GM21526 (cell line): Measurements from ENCODE around the gene RER1.
A peak's percentile ranks its signal among the peaks of the same experiment; 100 is the strongest.

Experiments
- ATAC-seq: cut with Tn5 transposase; IDR thresholded peaks from one replicate; pipeline ENCODE4 v1.9.1; 2021; ENCODE audit warnings: moderate library complexity; ENCODE audit not compliant: unreplicated experiment, low FRiP score

The RER1 gene

DNA sequence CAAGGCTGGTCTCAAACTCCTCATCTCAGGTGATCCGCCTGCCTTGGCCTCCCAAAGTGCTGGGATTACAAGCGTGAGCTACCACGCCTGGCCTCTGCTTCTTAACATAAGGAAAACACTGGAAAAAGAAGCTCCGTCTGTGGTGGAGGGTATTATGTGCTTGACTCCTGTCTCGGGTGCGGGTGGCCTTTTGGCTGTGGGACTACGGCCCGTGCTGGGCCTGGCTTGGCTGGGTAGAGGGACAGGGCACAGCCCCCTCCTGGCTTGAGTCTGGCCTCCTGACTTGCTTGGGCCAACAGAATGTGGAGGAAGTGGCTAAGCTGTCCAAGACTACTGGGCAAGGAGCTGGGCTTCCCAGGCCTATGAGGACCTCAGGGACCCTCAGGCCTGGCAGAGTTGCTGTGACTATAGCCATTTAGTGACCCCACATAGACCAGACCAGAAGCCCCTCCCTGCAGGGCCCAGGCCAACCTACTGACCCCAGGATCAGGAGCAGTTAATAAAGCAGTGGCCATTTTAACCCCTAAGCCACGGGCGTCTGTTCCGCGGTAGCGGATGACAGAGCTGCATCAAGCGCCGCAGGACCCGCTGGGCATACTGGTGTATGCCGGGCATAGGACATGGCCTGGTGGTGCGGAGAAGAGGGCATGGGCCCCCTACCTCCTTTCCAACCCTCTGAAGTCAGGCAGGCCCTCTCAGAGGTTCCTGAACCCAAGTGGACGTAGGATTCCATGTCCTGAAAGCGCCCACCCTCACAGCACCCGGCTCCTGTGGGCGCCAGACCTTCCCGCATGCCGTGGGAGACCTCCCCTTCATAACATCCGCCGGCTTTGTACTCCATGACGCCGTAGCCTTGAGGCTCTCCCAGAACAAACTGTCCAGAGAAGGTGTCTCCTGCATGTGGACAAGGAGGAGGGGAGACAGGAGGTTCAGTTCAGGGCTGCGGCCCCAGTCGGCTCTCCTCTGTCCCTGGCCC, 4.7 kb upstream of the RER1 start:
- no peak for ATAC-seq

DNA sequence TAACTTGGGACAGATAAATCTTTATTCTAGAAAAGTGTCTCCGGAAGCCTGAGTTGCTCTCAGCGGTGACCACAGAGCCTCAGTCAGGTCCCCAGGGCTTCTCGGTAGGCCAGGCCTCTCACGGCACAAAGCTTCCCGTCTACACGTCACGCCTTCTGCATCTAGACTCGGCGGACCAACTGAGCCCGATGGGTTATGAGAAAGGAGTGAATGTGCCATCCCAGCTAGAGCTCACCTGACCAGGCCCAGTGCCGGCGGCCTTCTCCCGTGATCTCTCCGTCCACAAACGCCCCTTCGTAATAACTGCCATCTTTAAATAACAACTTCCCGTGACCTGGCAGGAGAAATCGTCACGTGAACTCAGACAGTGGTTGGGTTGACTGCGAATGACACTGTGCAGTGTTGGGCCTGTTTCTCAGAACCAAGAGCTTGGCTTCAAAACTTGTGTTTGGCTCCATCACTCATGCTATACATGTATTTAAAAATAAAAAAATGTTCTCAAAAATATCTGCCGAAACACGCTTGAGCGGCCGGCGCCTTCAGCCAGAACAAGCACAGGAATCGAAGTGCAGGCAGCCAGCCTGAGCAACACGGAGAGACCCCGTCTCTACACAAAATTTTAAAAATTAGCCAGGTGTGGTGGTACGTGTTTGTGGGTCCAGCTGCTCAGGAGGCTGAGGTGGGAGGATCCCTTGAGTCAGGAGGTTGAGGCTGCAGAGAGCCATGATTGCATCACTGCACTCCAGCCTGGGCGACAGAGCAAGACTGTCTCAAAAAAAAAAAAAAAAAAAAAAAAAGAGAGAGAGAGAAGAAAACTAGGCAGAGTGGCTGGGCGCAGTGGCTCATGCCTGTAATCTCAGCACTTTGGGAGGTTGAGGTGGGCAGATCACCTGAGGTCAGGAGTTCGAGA, 3.4 kb upstream of the RER1 start:
- ATAC-seq, result no peak

DNA sequence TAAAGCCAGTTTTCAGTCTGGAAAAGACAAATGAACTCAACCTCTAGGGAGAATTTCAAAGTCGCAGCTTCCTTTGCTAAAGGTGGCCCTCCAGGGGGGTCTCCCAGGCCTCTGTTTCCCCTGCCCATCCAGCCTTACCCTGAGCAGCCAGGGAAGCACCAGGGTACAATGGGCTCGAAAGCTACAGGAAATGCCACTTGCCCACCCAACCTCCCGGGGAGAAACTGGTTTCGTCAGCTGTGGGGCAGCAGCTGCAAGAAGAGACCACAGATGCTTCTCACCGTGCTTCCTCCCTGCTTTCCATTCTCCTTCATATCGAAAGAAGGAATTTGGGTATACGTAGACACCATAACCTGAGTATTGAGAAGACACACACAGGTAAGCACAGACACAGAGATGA, 2.0 kb upstream of the RER1 start:
- ATAC-seq, result no peak

DNA sequence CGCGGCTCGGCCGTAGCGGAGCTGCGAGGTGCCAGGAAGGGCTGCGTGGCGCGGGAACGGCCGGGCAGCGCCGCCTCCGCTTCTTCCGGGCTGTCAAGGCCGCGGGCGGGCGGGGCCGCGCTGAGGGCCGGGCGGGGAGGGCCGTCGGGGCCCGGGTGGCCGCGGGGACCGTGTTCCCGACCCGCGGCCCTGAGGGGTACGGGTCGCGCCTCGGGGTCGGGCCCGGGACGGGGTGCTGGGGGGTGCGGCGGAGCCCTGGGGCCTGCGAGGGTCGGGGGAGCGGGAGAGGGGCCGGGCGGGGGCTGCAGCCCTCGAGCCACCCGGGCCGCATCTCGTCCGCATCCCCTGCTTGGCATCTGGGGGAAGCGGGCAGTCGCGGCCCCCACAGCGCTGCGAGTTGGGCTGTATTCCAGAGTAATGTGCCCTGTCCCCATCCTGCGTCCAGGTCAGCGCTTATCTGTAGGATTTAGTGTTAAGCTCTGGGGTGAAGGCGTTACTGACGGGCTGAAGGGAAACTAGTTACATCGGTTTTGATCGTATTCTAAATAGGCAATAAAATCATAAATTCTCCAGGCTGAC, 379 bp downstream of the RER1 start:
- ATAC-seq, result peak; percentile 4

DNA sequence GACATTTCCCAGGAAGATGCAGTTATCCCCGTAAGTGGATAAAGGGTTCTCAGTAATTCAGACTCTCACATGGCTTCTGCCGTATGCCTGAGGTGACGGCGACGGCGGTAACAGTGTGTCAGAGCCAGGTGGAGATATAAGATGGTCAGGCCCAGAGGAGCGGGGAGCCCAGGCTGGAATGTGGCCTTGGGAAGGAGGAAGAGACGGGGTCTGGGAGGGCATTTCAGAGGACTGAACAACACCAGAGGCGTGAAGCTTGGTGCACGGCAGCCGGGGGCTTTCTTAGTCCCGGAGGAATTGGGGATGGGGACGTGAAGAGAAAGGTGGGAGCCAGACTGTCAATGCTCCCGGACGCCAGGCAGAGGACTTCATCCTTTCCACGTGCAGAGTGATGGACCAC, 1.0 kb downstream of the RER1 start:
- ATAC-seq, result no peak

DNA sequence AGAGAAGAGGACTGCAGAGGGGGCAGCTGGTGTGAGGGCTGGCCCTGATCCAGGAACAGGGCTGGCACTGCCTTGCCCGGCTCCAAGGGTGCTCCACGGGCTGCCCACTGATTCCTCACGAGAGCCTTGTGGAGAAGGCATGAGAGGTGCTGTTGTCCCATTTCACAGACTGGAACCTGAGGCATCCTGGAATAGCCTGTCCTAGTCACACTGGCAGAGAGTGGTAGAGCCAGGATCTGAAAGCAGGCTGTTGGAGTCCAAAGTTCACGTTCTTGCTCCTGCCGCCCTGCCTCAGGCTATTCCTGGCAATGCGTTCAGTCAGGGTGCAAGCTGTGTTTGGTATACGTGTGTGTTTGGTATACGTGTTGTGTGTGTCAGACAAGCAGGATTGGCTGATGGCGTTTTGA, 1.8 kb downstream of the RER1 start:
- ATAC-seq, result no peak

DNA sequence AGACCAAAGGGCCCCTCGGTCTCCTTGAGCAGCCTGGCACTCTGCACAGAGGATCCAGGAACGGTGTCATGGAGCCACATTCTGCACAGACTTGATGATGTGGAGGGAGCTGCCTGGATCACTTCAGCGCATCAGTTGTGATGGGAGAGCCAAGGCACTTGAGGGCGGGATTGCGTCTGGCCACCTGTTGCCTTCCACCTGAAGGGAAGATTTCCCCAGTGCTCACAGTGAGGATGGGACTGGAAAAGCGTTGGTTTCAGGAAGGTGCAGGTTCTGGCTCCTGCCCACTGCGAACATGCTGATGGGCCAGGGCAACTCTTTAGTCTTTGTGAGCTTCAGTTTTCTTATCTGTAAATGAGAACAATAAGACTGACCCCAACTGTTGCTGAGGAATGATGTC, 2.6 kb downstream of the RER1 start:
- no peak for ATAC-seq

DNA sequence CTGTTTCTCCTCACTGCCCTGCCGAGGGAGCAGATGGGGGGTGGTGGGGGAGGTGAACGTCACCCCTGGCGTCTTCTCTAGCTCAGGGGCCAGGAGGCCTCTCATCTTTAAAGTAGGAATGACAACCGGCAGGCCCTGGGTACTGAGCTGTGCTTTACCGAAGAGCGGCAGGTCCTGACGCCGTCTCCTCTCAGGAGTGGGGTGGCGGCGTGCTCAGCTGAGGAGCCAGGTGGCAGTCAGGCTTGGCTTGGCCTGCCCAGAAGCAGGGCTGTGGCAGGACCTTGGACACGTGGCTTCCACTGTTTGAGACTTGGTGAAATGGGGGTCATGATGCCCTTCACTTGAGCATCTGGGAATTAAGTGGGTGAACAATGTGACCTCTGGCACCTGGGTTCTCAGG, 3.1 kb downstream of the RER1 start:
- no peak for ATAC-seq

DNA sequence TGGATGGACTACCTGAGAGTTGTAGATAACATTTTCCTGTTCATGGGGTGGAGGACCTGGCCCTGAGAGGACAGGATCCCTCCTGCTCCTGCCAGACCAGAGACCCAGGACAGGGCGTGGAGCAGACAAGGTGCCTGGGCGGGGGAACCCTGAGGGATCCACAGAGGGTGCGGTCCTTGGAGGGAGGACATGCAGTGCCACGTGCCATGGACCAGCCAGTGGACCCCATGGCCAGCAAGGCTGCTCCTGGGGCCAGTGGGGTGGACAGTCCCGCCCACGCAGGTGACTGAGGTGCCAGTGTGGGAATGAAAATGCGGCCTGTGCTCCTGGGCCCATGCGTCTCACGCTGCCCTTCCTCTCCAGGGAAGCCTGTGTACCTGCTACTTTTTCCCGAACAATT, 3.6 kb downstream of the RER1 start:
- no peak for ATAC-seq

DNA sequence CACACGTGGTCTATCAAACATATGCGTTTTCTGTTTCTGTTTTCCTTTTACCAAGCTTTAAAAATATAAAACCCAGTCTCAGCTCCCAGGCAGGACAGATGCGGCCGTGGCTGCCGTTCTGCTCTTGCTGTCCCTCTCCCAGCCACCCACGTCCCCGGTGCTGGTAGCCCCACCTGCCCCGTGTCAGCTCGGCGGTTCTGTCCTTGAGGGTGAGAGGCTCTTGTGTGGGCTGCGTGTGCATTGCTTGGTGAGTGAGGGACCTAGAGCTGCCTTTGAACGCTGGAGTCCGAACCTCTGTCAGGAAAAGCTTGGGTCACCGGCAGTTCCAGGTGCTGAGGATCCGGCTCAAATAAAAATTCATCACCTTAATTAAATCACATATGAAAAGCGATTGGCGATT, 4.4 kb downstream of the RER1 start:
- ATAC-seq, result no peak

DNA sequence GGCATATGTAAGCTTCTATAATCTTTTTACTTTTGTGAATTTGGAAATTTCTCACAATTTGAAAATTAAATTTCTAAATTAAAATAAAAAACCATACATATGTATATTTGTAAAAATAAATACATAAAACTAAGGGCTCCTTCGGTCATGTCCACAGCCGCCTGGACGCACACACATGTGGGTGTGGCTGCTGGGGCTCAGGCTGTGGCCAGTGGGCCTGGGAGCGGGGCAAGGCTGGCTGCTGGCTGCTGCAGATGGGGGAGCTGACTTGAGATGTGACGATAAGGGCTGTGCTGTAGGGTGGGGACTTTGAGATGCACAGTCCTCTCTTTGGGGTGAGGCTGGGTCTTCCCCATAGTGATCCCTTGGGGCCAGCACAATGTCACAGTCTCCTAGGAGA, 4.8 kb downstream of the RER1 start:
- ATAC-seq, result no peak

DNA sequence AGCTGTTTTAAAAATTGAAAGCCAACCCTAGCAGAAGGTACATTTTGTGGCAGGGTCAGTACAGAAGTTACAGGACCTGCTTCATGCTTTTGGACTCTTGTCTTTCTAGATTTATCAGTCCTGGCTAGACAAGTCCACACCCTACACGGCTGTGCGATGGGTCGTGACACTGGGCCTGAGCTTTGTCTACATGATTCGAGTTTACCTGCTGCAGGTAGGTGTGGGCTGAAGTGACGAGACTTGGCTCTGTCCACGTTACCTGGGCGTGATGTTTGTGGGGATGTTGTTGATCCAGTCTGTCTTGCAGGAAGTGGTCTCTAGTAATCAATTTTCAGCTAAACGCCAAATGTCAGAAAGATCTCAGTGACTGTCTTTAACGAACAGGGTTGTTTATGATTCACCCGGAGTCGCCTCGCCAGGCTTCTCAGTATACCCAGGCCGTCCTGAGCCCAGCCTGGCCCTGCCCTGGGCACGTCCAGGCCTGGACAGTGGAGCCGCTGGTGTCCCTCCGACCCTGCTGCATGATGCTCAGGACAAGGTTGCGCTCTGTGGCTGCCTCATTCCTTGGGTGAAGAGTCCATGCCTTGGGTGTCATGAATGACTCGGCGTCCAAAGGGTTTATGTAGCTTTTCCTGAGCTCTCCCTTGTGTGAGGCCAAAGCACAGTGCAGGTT, 5.5 kb downstream of the RER1 start:
- no peak for ATAC-seq

DNA sequence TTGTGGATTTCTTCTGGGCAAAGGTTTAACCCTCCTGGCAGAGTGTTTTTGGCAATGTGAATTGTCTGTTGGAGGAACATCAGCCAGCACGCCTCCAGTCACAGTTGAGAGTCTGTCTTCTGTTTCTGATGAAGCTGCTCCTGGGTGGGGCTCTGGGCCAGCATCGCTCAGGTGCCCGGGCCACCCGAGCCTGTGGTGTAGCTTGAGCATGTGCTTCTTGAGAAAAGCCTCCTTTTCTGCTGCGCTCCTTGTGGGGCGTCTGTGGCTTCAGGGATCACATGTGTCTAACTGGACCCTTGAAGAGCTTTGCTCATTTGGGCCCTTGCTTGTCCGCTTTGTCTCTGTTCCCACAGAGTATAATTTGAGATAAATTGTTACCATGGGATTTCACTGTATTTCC, 7.2 kb downstream of the RER1 start:
- ATAC-seq, result no peak

DNA sequence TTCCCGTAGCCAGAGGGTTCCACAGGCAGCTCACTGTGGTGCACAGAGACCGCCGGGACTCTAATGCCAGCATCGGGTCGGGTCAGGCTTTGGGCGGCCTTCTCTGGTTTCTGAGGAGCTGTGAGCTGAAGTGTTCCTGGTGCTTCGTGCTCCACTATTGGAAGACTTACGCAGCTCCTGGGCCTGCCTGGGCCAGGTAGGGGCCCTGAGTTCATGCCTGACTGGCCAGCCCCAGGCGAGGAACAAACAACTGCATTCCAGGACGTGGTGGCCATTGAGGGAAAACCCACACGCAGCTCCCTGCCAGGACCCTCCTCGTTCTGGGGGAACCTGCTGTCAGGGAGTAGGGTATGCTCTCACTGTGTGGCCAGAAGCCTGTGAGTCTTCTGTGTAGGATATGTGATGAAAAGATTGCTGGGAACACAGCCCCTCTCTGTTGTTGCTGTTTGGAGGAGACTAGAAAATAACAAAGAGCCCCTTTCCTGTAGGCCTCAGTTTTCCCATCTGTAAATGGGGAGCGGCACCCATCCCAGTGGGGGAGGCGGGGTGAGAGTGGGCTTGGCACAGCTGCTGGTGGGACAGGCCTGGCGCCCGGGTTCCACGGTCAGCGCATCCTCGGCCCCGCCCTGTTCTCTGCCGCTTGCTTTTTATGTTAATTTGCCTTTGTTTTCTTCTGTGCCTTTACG, 8.4 kb downstream of the RER1 start:
- ATAC-seq, result no peak

DNA sequence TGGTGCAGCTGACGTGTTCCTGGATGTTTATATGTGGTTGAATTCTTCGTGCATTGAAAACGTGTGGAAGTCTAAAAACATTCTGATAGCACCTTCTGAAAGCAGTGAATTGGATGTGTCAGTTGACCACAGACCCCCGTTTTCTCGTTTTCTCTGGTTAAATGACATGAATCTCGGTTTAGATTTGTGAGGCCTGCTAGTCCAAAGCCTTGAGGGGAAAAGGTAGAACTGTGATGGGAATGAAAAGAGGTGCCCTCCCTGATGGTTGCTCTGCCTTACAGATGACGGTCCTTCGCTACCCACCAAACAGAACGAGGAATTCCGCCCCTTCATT, 8.9 kb downstream of the RER1 start:
- no peak for ATAC-seq

DNA sequence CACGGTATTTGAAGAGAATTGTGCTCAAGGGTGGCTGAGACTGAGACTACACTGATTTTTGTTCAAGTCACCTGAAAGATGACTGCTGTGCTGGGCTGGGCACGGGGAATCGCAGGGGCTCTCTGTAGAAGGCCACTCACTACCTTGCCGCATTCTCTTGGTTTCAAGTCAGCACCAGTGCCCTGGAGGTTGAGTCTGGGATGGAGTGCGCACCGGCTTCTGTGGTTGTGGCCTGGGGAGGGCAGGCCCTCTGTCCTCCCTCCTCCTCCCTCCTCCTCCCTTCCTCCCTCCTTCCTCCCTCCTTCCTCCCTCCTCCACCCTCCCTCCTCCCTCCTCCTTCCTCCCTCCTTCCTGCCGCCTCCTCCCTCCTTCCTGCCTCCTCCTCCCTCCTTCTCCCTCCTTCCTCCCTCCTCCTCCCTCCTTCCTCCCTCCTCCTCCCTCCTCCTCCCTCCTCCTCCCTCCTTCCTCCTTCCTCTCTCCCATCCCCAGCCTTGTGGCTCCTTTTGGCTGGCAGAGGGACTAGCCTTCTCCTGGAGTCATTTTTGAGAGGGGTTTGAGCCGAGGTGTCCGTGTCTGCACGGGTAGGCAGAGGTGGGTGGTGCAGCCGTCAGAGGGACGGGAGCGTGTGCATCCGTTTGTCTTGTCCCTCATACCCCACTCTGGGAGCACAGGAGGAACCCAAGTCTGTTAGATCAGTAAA, 9.5 kb downstream of the RER1 start:
- no peak for ATAC-seq

DNA sequence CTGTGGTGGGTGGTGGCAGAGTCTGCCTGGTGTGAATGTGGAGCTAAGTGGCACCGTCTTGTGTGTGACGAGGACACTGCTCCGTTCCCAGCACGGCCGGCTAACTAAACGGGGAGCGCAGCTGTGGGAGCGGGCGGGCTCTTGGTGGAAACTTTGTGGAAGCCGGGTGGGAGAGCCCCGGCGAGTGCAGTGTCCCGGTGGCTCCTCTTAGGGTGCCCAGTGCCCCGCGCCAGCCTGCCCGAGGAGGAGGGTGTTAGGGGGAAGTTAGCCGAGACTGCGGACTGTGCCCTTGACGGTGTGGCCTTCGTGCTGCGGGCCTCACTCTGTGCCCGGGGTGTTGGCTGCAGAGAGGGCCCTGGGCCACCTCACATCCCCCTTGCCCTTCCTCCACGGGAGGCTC, 10.8 kb downstream of the RER1 start:
- no peak for ATAC-seq

DNA sequence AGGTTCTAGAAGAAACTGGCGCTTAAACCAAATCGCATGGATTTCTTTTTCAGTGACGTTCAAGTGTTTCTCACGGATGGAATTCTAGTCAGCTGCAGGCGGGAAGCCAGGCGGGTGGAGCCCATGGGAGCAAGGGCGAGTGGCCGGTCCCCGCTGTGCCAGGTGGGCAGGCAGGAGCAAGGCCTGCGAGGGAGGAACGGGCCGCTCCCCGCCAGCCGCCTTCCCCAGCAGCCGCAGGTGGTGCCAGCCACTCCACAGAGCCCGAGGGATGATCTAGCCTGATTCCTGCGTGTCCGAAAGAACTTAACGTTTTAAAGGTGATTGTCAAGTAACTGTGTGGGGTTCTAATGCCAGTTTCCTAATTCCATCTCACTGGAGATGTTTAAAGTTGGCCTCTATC, 11.6 kb downstream of the RER1 start:
- no peak for ATAC-seq

DNA sequence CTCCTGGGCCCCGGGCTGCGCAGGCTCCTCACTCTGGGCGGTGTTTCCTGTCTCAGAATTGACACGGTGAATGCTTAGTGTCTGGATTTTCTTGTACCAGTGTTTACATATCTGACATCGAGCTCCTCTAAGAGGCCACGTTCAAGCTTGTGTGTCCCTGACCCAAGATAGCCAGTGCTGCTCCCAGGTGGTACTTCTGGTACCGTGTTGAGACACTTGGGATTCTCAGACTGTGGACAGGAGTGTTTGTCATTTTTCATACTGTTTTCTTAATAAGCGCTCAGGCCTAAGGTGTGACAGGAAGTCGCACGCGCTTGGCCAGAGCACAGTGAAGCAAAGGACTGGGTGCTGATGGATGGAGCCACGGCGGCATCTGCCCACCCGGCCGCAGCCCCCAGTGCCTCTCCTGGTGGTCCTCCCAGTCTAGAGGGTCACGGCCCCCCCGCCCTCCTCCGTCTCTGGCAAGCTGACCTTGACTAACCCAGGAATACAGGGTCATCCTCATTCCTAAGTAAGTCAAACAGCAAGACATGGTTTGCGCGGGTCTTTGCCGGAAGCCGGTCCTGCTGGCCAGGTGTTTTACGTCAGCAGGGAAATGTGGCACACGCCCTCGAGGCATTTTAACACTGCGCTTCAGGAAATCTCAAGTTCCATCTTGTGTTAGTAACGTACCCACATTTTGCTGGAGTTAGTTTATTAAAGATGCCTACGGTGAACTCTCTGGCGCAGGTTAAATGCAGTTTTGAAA, 12.7 kb downstream of the RER1 start:
- no peak for ATAC-seq
